GM12874 (cell line): ENCODE measurements around the gene CHCHD6.

ENCODE experiments used
- TF ChIP-seq, protein P1 (sequence below): IDR thresholded peaks from 2 replicates; pipeline ENCODE4 v1.5.1; 2011; ENCODE audit warnings: low read depth, mild to moderate bottlenecking, control low read depth, low read length, moderate library complexity; ENCODE audit not compliant: insufficient read depth

Gene CHCHD6

DNA sequence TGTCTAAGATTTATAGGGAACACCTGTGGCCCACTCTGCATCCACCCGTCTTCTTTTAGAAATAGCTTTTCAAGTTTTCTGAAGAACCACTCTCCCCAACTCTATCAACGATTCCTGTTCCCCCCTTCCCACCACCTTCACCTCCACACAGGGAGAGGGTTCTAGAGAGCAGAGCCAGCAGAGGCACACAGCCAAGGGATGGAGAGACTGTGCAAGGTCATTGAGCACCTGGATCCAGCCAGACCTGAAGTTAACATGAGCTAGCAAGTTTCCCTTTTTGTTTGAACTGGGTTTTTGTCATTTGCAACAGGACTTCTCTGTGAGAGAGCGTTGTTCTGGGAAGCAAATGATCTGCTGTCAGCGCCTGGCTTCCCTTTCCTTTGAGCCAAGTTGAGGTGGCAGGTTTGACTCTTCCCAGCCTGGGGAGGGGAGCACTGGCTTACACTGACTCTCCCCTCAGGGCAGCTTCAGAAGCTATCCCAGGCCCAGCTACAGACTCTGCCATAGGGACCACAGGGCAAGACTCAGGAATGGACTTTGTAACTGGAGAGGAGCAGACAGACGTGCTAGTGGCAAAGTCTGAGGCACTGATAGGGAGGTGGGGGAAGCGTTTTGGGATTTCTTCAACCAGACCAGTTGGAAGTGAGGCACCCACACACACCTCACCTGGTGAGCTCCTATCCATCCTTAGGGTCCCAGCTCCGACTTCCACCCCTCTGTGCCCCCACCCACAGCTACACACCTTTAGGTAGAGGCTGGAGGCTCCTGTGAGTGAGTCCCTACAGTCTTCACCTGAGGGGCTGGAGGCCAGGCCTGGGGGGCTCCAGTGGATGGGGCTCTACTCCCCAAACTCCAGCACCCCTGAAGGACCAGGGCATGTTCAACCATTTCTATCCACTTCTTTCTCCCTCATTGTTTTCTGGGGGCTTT, 259.5 kb downstream of the CHCHD6 start:
- TF ChIP-seq, protein P1, sequence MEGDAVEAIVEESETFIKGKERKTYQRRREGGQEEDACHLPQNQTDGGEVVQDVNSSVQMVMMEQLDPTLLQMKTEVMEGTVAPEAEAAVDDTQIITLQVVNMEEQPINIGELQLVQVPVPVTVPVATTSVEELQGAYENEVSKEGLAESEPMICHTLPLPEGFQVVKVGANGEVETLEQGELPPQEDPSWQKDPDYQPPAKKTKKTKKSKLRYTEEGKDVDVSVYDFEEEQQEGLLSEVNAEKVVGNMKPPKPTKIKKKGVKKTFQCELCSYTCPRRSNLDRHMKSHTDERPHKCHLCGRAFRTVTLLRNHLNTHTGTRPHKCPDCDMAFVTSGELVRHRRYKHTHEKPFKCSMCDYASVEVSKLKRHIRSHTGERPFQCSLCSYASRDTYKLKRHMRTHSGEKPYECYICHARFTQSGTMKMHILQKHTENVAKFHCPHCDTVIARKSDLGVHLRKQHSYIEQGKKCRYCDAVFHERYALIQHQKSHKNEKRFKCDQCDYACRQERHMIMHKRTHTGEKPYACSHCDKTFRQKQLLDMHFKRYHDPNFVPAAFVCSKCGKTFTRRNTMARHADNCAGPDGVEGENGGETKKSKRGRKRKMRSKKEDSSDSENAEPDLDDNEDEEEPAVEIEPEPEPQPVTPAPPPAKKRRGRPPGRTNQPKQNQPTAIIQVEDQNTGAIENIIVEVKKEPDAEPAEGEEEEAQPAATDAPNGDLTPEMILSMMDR: no peak

DNA sequence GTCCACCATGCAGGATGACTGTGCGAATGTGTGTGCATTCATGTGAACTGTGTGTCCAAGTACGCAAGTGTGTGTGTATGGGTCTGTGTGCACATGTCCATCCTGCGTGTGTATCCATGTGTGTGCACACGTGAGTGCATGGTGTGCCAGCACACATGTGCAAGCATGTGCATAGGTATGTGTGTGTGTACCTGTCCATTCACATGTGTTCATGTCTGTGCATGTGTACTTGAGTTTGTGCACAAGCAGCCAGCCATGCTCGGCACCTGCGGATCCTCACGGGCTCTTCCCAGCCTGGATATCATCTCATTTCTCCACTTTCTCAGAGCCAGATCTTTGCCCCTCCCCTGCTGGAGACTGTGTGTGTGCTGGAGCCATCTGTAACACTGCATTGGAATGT, 260.2 kb downstream of the CHCHD6 start:
- TF ChIP-seq, protein P1: no peak

DNA sequence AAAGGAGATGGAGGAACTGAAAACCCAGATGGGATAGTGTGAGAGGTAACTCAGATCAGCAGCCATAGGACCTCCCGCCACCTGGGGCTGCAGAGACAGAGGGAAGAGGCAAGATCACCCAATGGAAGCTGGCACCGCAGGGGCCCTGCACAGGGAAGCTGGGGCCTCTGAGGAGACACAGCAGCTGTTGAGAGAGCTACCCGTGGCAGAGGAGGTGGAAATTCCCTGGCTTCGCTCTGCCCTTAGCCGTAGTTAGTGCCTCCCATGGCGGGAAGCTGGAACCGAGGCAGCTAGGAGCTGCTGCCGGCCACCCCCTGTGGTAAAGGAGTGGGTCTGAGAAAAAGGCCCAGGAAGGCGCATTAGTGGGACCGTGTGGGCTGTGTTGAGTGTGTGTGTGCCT, 260.9 kb downstream of the CHCHD6 start:
- TF ChIP-seq, protein P1: no peak

DNA sequence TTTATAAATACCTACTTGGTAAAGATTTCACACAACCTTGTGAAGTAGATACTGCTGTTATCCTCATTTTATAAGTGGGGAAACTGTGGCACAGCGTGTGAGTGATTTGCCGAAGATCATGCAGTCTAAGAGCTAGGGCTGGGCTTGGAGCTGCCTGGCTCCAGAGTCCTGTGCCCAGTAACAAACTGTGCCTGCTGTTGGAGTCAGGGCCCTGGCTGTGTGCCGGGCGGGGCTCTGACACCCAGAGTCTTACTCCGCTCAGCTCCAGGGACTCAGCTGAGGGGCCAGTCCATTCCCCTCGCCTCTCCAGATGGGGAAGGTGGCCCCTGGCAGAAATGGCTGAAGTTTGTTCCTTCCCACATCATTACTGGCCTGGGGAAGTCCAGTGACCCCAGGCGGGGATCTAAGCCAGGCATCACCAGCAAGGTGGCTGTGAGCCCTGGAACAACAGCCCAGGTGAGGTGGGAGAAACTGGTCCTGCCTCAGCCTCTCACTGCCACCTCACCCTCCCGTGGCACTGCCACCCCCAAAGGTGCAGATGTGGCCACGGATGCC, 261.6 kb downstream of the CHCHD6 start:
- TF ChIP-seq, protein P1: no peak

DNA sequence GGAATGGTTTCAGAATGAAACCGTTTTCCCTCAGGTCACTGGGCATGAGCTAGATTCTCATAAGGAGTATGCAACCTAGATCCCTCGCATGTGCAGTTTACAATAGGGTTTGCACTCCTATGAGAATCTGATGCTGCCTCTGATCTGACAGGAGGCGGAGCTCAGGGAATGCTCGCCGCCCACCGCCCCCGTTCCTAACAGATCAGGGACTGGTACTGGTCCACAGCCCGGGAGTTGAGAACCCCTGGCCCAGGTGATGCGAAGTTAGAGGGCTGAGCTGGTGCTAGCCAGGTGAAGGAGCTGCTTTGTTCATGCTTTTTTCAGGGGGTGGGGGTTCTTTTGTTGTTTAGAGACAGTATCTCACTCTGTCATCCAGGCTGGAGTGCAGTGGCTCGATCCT, 263.3 kb downstream of the CHCHD6 start:
- TF ChIP-seq, protein P1: no peak

DNA sequence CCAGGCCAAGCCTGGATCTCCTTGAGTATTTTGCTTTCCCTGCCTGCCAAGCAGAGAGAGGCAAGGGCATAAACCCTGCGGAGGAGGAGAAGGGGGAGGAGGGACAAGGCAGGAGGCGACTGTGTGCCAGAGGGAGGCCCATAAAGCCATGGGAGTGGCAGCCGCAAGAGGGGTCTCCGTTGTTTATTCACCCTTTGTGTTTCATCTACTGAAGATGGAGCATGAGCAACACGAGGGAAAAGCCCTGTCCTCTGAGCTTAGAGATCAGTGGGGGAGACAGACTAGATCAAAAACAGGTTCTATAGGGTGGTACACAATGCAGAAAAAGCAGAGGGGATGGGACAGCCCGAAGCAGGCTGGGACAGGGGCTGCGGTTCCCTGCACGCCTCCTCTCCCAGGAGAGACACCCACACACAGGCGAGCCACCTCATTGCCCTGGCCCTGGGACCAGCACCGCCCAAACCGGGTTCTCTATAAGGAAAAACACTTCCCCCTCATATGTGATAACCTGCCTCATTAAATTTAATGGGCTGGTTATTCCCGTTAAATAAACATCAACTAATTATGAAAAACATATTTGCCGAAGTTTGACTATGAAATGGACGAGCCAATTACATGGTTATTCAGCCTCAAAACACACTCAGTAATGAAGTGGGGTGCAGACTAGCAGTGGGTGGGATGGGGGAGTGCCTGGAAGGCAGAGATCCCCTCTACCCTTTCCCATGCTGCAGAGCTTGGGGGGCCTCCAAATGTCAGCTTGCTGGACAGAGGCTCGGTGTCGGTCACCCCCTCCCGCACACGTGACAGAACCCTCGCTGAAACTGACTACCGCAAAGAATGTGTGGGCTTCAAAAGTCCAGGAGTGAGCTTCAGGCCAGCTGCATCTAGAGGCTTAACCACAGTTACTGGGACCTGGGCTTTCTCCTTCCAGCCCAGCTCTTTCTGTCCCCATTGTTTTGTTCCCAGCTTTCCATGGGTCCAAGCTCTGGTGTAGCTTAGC, 264.7 kb downstream of the CHCHD6 start:
- TF ChIP-seq, protein P1: no peak

DNA sequence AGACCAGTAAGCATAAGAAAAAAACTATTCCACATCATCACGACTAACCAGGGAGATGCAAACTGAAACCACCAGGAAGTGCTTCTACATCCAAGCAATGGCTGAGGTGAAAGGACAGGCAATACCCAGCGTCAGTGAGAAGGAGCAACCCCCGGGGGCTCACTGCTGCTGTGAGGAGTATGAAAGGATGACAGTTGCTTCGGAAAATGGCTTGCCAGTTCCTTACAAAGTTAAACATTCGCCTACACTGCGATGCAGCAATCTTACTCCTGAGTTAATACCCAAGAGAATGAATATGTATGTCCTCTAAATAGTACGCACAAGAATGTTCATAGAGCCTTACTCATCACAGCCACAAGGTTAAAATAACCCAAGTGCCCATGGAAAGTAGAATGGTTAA, 265.5 kb downstream of the CHCHD6 start:
- TF ChIP-seq, protein P1: no peak
